GM19438 (cell line): ENCODE results near the gene SDHB.

ENCODE experiments used
- ATAC-seq: cut with Tn5 transposase; IDR thresholded peaks from one replicate; pipeline ENCODE4 v1.9.1; 2021; ENCODE audit warnings: low read depth; ENCODE audit not compliant: unreplicated experiment

Gene SDHB

DNA sequence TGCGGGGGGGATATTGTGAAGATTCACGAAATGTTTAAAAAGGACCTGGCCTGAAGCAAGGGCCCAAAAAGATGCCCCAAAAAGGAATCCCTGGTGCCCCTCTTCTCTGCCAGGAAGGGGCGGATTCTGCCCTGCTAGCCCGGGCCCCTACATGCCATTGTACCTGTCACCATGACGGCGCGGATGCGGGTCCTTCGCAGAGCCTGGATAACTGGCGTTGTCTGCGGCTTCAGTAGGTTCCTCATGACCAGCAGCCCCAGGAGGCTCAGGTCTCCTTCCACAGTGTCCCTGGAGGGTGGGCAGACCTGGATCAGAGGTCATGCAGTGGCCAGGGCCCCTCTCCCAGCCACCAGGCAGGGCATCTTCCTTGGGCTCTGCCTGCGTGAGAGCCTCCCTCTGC, 62.3 kb downstream of the SDHB start:
- ATAC-seq, result no peak

DNA sequence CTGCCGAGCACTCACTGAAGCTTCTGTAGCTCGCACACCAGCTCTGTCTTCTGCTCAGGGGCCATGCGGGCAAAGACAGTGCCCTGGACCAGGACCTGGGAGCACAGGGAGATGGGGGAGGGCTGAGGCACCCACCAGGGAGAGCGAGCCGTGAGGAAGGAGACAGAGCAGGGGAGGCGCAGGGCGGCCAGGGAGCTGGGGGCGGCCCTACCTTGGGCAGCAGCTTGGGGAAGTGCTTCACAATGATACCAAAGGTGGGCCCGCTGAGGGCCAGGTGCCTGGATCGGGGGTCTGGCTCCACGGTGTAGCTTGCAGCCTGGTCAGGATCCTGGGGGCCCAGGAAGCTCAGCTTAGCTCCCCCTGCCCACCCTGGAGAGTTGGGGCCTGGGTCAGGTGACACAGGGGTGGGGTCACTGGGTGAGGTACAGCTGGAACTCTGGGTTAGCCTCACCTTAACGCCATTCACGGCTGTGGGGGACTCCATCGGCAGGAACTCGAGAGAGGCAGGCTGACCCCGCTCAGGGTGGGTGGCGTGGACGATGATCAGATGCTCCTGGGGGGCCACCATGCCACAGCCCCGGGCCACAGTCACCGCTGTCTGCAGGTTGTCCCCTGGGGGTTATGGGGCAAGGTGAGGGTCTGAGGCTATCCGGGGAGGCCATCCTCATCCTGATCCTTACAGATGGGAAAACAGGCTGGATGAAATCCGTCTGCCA, 64.0 kb downstream of the SDHB start:
- no peak for ATAC-seq

DNA sequence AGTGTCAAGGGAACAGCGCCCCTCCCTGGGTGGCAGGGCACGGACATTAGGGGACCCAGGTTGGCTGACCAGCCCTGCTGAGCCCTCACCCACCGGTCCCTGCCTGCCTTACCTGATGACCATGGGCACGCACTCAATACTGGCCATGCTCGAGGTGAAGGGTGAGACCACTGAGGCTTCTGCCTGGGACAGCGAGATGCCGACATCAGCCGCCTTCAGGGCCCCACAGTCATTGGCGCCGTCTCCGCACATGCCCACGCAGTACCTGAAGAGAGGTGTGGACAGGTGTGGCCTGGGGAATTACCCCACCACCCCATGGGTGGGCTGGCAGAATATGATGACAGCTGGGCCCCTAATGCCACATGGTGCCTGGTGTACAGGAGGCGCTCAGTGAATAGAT, 65.6 kb downstream of the SDHB start:
- no peak for ATAC-seq

DNA sequence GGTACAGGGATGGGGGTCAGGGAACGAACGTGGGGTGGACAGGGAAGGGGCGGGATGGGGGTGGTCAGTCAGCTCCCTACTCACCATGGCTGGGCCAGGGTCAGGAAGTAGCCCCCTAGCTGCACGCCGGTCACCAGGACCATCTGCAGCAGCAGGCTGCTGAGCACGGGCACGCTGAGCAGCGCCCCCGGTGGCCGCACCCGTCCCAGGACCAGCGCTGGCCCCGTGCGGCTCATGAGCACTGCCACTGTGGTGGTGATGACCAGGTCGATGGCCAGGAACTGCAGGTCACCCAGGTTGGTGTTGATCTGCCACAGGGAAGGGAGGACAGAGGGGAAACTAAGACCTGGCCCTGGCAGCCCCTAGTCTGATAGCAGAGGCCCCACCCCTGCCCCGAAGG, 66.9 kb downstream of the SDHB start:
- ATAC-seq, result no peak

DNA sequence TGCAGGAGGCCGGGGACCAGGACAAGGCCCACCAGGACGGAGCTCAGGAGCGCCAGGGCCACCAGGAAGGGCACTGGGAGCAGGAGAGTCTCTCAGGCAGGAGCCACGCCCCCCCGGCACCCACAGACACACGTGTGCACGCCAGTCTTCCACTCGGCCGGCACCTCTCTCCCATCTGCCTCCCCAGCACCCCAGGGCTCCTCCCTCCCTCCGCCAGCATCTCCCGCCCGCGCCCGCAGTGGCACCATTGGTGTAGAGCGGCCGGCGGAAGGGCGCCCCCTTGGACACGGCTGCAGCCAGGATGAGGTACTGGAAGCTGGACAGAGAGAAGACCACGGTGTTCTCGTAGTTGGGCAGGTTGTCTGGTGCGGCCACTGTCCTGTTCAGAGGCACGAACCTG, 67.3 kb downstream of the SDHB start:
- no peak for ATAC-seq

DNA sequence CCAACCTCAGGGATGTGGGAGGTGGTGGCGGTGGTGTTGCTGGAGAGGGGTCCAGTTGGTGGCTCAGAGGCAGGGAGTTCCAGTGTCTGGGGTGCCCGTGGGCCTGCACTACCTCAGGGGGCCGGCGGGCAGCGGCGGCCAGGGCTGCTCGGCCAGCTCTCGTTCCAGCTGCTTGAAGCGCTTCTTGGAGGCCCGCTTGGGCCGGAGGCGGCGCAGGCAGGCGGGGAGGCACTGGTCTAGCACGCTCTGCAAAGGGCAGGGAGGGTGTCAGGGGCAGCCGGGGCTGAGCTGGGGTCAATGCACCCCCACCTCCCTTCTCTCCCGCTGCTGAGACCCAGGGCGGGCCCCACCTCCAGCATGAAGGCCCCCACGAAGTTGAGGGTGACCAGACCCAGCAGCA, 67.7 kb downstream of the SDHB start:
- ATAC-seq, result no peak

DNA sequence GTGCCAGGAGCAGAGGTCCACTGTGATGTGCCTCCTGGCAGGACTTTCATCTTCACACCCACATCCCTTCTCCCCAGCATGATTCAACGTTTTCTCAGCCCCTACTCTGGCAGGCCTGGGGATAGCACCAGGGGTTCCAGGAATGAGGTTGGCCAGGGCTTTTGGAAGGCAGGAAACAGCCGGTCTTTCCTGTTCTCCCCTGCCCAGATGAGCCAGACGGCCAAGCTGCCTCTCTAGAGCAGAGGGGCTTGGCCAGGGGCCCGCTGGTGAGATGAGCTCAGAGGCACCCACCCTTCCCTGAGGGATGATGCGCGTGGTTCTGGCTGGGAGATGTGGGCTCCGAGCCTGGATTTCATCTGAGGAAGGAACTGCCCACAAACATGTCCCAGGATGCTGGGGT, 69.1 kb downstream of the SDHB start:
- ATAC-seq, result no peak

- ATAC-seq, result no peak
Observed at GRCh38 chr1:16983649-16984048, 70.2 kb downstream of the SDHB start.

GRCh38 chr1:16982902-16983301, 70.9 kb downstream of the SDHB start:
- ATAC-seq, result no peak

DNA sequence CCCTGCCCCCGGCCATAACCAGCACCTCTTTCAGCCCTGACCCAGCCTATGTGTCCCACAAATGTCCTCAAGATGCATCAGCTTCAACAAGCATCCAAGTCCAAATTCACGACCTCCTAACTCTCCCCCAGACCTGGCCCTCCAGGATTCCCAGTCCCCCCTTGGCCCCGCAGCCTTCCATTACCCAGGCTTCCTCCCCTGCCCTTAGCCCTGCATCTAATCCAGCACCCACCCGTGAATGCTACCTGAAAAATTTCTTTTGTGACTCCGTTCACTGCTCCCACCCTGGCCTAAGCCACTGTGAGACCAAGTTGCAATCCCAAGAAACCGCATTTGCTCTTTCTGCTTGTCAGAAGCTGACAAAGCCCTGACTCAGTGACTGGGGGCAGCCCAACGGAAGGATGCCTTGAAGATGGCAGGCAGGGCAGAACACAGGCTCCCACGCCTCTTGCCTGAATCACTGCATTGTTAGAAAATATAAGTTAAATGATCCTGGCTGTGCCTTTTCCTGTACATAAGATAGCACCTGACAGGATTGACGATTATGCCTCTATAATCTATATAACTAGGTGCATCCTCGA, 72.5 kb downstream of the SDHB start:
- ATAC-seq, result no peak

DNA sequence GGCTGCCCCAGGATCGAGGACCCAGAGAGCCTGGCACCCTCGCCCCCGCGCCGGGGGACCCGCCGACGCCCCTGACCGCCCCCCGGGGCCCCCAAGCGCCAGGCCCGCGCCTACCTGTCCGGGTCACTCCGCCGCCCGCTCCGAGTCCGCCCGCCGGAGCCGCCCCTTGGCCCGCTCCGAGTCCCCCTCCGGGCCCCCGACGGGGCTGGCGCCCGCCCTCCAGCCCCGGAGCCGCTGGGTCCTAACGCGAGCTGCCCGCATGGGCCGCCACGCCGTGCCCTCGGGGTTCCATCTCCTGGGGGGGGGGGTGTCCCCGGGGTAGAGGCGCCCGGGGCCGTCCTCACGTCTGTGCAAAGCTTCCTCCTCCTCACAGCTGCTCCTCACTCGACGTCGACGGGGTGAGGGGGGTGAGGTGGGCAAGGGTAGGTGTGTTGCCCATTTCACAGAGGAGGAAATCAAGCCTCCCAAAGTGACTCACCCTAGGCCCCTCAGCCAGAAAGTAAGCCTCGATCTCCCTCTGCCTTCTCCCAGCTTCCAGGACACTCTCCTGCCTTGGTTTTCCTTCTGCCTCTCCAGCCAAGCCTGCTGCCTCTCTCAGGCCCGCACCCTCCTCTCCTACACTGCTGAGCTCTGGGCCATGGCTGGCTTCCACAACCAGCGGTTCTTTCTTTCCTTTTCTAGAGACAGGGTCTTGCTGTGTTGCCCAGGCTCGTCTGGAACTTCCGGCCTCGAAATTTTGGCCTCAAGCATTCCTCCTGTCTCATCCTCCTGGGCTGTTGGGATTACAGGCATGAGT, 73.2 kb downstream of the SDHB start, which contains the start of gene MFAP2:
TSS of gene MFAP2 (minus strand) at position 148 of the 796 bp plus-strand sequence. CDS start 2,347 bp downstream, outside the sequence.
- no peak for ATAC-seq

- ATAC-seq, result no peak
Observed at GRCh38 chr1:16979475-16980327, 74.1 kb downstream of the SDHB start.

- ATAC-seq, result no peak
Observed at GRCh38 chr1:16978567-16979474, 75.0 kb downstream of the SDHB start.

GRCh38 chr1:16978139-16978538, 75.7 kb downstream of the SDHB start:
- no peak for ATAC-seq

DNA sequence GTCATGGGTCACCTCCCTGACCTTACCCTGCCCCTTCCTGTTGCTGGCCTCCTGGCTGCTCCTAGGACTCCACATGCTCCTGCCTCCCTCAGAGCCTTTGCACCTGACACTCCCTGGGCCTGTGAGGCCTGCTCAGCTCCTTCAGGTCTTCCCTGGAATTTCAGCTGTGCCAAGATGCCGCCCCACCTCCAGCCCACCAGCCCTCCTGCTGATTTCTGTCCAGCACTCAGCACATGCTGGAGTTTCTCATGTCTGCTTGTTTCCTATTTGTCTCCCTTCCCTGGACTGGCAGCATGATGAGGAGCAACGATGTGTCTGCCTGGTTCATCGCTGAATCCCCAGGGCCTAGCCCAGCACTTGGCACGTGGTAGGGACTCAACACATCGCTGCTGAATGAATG, 76.5 kb downstream of the SDHB start:
- ATAC-seq, result no peak

DNA sequence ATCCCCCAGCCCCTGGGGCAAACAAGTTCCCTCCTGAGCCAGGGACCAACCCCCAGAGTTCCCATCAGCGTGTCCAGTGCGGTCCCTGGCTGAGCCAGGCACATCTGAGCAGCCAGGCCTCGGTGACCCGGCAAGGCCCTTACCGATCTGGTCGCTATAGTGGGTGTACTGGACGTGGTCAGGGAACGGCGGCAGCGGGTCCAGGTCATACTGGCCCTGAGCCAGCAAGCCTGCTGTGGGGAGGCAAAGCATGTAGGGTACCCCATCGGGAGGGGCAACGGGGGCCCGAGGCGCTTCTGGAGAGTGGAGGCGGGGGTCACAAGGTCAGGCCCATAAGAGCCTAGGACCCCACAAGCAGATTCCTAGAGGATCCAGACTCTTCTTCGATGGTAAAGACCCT, 76.9 kb downstream of the SDHB start:
- no peak for ATAC-seq

GRCh38 chr1:16975838-16976237, 78.0 kb downstream of the SDHB start:
- ATAC-seq, result no peak

- no peak for ATAC-seq
Observed at GRCh38 chr1:16975211-16975610, 78.6 kb downstream of the SDHB start.

DNA sequence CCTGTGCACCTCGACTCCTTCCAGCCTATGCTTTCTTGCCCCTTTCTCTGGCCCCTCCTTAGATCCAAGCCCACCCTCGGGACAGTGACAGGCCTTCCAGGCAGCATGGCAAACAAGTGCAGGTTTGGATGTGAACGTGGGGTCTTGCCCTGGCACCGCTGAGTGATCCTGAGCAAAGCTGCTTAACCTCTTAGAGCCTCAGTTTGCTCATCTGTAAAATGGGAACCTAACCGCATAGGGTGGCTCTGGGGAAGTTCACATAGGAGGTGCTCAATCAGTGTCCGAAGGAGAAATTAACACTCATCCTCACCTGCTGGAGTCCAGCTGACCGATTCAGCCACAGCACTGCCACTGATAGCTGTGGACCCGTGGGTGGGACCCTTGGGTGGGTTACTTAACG, 80.6 kb downstream of the SDHB start:
- ATAC-seq, result no peak
